Colonic mucosa (tissue), 4 donors: Measurements from ENCODE around the gene NUDT16. TPM values are rescaled to one million over a fixed set of nuclear protein-coding genes. Genes with fewer than 3 reads are reported as not detected.
"Not testable (repeated sequence)": the region's sequence is repeated elsewhere in the genome, so short reads cannot be mapped to it uniquely, and the experiment has no call there.

Source experiments
- DNase-seq: peaks from one replicate; pipeline ENCODE4 v3.0.0-alpha.2; 2020
- H3K27ac ChIP-seq: fragments of 200-600 bp; one replicate; pipeline ENCODE4 v1.8.0; 2021
- H3K27me3 ChIP-seq: fragments of 200-600 bp; one replicate; pipeline ENCODE4 v1.8.0; 2021
- H3K36me3 ChIP-seq: fragments of 200-600 bp; one replicate; pipeline ENCODE4 v1.8.0; 2021
- H3K4me1 ChIP-seq: fragments of 200-600 bp; one replicate; pipeline ENCODE4 v1.8.0; 2021; ENCODE audit warnings: mild to moderate bottlenecking
- H3K4me3 ChIP-seq: fragments of 200-600 bp; one replicate; pipeline ENCODE4 v1.8.0; 2021
- H3K9ac ChIP-seq, 2 donors: one replicate each; pipeline ENCODE4 v1.7.0; 2013; ENCODE audit warnings: control low read depth in 2 of 2, low read depth in 2 of 2, low read length in 2 of 2
- H3K9me3 ChIP-seq: fragments of 200-600 bp; one replicate; pipeline ENCODE4 v1.8.0; 2021
- intact Hi-C: fragments of 100-400 bp; cut with DNase I; formaldehyde crosslinking; loops from one replicate; pipeline ENCODE4 v1.14.1; 2022
- total RNA-seq, 2 donors: library from RNA; stranded (reverse); fragmentation: NEBNext Ultra II Directional in 1 of 2; extraction: Animal tissue kit (Norgen Biotek cat#: 25700) in 1 of 2; gene quantifications; one replicate each; pipeline ENCODE4 v1.2.1, GENCODE V29; 2021
- TF ChIP-seq, protein P1 (sequence below): fragments of 200-600 bp; IDR thresholded peaks from one replicate; pipeline ENCODE4 v1.8.0; 2022; ENCODE audit warnings: antibody characterized with exemption, mild to moderate bottlenecking
- donor health status: healthy.
- donor health status: DM: no; HTN: no; CAD: no.
- donor health status: DM: no; HTN: no; CAD: no.

NUDT16 gene
- total RNA-seq, 2 donors from 2014 or later: 37.7 to 39.4 TPM

DNA sequence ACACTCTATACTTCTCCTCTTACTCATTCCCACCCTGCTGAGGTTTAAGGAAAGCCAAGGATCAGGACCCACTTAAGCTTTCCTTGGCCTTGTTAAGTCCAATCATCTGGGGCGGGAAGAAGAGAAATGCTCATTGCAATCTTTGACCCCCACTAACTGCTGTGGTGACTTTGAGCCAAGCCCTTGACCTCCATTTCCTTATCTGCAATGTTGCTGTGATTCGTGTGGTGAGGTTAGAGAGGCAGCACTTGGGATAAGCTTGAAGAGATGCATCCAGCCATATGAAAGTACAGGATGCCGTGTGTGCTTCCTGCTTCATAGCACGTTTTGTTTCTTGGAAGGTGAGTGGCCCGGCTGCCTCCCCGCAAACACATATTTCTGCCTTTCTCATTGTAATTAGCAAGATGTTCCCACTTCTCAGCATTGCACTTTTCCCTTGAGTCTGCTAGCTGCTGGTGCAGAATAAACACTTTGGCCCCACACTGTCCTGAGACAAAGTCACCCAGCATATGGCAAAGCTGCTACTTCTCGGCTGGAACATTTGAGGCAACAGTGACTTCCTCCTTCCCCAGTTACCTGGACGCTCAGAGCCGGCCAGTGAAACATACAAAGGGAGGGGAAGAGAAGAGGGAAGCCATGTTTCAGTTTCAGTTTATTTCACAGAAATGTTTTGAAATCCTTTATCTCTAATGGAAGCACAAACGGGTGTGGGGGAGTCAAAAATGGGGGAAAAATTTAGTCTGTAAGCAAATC, 10.5 kb upstream of the NUDT16 start:
- Histone ChIP-seq H3K36me3 (no peaks in the 10 kb centered on the region), H3K27me3 (no peaks in the 10 kb centered on the region), H3K9ac (no peak overlapping the region), H3K9me3 (no peaks in the 10 kb centered on the region), H3K4me3 (no peak overlapping the region), H3K27ac (no peak overlapping the region), H3K4me1 (no peaks in the 10 kb centered on the region)
- intact Hi-C loops: no loop called here
- no peak for DNase-seq
- TF ChIP-seq, protein P1, sequence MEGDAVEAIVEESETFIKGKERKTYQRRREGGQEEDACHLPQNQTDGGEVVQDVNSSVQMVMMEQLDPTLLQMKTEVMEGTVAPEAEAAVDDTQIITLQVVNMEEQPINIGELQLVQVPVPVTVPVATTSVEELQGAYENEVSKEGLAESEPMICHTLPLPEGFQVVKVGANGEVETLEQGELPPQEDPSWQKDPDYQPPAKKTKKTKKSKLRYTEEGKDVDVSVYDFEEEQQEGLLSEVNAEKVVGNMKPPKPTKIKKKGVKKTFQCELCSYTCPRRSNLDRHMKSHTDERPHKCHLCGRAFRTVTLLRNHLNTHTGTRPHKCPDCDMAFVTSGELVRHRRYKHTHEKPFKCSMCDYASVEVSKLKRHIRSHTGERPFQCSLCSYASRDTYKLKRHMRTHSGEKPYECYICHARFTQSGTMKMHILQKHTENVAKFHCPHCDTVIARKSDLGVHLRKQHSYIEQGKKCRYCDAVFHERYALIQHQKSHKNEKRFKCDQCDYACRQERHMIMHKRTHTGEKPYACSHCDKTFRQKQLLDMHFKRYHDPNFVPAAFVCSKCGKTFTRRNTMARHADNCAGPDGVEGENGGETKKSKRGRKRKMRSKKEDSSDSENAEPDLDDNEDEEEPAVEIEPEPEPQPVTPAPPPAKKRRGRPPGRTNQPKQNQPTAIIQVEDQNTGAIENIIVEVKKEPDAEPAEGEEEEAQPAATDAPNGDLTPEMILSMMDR: no peak

DNA sequence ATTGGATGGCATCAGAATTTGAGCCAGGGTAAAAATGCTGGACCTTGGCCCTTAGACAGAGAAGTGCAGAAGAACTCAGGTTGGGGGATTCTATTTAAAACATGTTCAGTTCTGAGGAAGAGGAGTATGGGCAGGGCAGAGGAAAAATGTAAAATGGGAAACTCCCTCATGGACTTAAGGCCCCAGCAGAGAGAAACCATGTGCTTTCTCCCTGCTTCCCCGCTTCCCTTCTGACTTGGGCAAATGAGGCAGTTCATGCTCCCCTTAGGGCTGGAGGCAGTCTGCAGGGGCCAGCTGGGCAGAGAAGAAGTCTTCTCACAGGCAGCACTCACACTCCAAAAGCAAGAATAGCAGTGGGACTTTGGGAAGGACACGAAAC, 9.9 kb upstream of the NUDT16 start:
- no peak for DNase-seq
- Histone ChIP-seq H3K4me1 (no peaks in the 10 kb centered on the region), H3K4me3 (no peak overlapping the region), H3K36me3 (no peaks in the 10 kb centered on the region), H3K9me3 (no peaks in the 10 kb centered on the region), H3K27ac (no peak overlapping the region), H3K27me3 (no peaks in the 10 kb centered on the region), H3K9ac (no peak overlapping the region)
- TF ChIP-seq, protein P1: no peak
- intact Hi-C loops: no loop called here

DNA sequence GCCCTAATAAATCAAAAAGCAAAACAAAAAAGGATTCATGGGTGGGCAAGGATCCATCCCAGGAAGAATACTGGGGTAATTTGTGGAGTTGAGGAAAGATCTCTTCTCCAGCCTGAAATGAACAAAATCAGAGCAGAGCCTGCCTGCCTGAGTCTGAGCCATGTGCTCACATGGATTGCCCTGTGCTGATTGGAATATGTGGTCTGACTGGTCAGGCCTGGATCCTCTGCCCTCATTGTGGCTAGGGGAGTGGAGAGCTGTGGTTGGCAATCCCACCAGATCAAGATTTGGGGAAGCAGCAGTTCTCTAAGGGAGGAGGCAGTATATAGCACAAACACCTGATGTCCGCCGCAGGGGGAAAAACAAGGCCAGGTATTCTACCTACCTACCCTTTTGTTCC, 6.8 kb upstream of the NUDT16 start:
- DNase-seq: no peak
- no peak overlapping the region for H3K4me3 ChIP-seq
- H3K36me3 ChIP-seq: no peaks in the 10 kb centered on the region
- H3K27ac ChIP-seq: no peak overlapping the region
- no peaks in the 10 kb centered on the region for H3K9me3 ChIP-seq
- H3K27me3 ChIP-seq: no peaks in the 10 kb centered on the region
- intact Hi-C loops: no loop called here
- TF ChIP-seq, protein P1: no peak
- H3K4me1 ChIP-seq: no peaks in the 10 kb centered on the region
- no peak overlapping the region for H3K9ac ChIP-seq

DNA sequence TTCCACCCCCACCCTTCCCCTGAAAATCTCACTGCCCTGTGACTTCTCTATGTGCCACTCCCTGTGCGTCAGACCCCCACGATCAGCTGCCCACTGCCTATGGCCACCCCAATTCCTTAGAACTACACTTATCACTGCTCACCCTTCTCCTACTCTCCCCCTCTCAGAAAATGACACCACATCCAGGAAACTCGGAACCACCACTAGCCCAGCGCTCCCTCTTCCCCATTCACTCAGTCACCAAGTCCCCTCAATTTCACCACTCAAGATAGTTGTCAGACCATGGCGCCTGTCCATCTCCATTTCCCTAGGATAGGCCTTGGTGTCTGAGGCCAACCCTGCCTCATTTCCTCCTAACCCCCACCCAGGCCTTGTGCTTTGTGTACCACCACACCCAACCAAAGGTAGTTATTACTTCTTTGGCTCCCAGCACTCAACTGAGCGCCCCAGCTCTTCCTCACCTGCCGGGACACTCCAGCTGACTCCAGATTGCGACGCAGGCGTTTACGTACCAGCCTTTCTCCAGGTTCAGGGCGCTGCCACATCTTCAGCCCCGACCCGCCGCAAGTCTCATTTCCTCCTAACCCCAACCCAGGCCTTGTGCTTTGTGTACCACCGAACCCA, 641 bp upstream of the NUDT16 start:
- H3K27me3 ChIP-seq, H3K36me3 ChIP-seq, intact Hi-C loops, DNase-seq, H3K9me3 ChIP-seq: not testable (repeated sequence)
- H3K4me3 ChIP-seq: peak overlapping the region; percentile 99
- peaks cover 11% of the 10 kb centered on the region for H3K4me1 ChIP-seq
- H3K27ac ChIP-seq: peak overlapping the region; percentile 84
- peak overlapping the region; percentile 72 to 84 for H3K9ac ChIP-seq

DNA sequence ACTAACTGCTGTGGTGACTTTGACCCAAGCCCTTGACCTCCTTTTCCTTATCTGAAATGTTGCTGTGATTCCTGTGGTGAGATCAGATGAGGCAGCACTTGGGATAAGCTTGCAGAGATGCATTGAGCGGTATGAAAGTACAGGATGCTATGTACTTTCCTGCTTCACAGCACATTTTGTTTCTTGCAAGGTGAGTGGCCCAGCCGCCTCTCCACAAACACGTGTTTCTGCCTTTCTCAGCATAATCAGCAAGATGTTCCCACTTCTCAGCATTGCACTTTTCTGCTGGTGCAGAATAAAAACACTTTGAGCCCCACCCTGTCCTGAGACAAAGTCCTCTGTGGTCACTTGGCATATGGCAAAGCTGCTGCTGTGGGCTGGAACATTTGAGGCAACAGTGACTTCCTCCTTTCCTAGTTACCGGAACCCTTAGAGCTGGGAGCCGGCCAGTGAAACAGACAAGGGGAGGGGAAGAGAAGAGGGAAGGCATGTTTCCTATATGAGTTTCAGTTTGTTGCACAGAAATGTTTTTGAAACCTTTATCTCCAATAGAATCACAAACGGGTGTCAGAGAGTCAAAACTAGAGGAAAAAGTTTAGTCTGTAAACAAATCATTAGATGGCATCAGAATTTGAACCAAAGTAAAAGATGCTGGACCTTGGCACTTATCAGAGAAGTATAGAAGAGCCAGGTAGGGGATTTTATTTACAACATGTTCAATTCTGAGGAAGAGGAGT, 5.0 kb downstream of the NUDT16 start:
- Histone ChIP-seq H3K9ac (peak overlapping the region in 1 of 2 donors; percentile 7), H3K36me3 (no peaks in the 10 kb centered on the region), H3K4me3 (no peak overlapping the region), H3K27ac (peak overlapping the region; percentile 68), H3K9me3 (no peaks in the 10 kb centered on the region), H3K27me3 (no peaks in the 10 kb centered on the region), H3K4me1 (peaks cover 15% of the 10 kb centered on the region)
- peak; percentile 86 for DNase-seq
- TF ChIP-seq, protein P1: no peak
- intact Hi-C loops: loop anchor here (5.0 kb wide), 1 partner anchor 116 kb away; the partner anchor contains the start of gene MRPL3
